Panc1 (cell line): ENCODE results near the gene GEMIN7.

Source experiments
- CTCF ChIP-seq: fragments of 450-650 bp; IDR thresholded peaks from 2 replicates; pipeline ENCODE4 v1.5.1; 2017; ENCODE audit warnings: mild to moderate bottlenecking
- POLR2AphosphoS5 ChIP-seq: IDR thresholded peaks from 2 replicates; pipeline ENCODE4 v1.6.1; 2012; ENCODE audit warnings: mild to moderate bottlenecking, low read depth, low read length, moderate library complexity
- REST ChIP-seq, 2 experiments: IDR thresholded peaks; 2 replicates each; pipeline ENCODE4 v1.6.1; 2011 to 2012; ENCODE audit warnings: low read depth in 2 of 2, control low read depth in 1 of 2, low read length in 1 of 2, mild to moderate bottlenecking in 1 of 2, moderate library complexity in 1 of 2; ENCODE audit not compliant: insufficient read depth in 1 of 2
- TCF7L2 ChIP-seq: IDR thresholded peaks from 2 replicates; pipeline ENCODE4 v1.6.1; 2011; ENCODE audit warnings: mild to moderate bottlenecking, low read depth, low read length, inconsistent platforms

- no peak for TF ChIP-seq CTCF
- TF ChIP-seq POLR2AphosphoS5: no peak
- no peak for TF ChIP-seq REST (IDR thresholded peaks at IDR 0.05; ENCODE audit: insufficient read depth in 1 of 2, low read depth in 2 of 2, low read length in 1 of 2)
- no peak for TF ChIP-seq TCF7L2
Observed at GRCh38 chr19:45113628-45114027, 34.6 kb downstream of the GEMIN7 start.
